ENCODE measurements around the gene CCDC88C.
"Not testable (repeated sequence)": the region's sequence is repeated elsewhere in the genome, so short reads cannot be mapped to it uniquely, and the experiment has no call there.

CCDC88C gene

DNA sequence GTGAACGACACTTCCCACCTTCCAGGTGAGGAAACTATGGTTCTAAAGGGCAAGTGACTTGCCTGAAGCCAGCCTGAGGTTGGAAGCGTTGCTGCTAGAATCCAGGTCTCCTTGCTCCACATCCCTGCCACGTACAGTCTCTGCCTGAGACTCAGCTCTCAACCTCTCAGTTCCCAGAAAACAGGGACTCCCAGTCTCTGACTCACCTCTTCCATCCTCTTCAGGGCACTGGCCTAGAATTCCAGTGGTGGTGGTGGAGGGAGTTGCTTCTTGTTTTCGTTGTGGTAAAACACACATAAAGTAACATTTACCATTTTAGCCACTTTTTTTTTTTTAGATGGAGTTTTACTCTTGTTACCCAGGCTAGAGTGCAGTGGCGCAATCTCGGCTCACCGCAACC, 180.4 kb downstream of the CCDC88C start:
- DNase-seq = no peak

DNA sequence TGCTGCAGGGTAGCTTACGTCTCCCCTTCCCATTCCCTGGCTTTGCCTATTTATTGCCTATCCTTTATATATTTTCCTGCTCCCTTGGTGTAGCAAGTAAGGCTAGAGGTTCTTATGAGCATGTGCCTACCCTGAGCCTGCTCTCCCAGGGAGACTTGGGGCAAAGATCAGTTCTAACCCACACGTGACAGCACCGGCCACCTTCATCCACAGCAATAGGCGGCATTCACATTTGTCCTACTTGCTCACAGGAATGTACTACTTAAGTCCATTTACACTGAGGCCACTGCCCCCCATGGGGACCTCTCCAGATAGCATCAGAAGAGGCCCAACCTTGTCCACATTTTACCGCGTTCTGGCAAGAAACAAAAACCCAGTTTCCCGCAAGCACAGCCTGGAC, 181.8 kb downstream of the CCDC88C start:
- no peak for DNase-seq

DNA sequence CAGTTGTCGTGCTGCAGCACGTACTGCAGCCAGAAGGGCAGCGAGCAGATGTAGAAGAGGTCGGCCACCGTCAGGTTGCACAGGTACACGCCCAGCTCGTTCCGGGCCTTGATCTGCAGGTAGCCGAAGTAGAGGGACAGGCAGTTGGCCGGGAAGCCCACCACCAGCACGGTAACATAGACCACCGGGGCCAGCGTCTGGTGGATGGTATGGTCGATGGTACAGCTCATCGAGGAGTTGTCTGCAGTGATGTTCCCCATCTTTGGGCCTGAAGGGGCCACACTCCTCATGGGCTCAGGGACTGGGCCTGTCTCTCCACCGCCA, 182.9 kb downstream of the CCDC88C start:
- DNase-seq = no peak

DNA sequence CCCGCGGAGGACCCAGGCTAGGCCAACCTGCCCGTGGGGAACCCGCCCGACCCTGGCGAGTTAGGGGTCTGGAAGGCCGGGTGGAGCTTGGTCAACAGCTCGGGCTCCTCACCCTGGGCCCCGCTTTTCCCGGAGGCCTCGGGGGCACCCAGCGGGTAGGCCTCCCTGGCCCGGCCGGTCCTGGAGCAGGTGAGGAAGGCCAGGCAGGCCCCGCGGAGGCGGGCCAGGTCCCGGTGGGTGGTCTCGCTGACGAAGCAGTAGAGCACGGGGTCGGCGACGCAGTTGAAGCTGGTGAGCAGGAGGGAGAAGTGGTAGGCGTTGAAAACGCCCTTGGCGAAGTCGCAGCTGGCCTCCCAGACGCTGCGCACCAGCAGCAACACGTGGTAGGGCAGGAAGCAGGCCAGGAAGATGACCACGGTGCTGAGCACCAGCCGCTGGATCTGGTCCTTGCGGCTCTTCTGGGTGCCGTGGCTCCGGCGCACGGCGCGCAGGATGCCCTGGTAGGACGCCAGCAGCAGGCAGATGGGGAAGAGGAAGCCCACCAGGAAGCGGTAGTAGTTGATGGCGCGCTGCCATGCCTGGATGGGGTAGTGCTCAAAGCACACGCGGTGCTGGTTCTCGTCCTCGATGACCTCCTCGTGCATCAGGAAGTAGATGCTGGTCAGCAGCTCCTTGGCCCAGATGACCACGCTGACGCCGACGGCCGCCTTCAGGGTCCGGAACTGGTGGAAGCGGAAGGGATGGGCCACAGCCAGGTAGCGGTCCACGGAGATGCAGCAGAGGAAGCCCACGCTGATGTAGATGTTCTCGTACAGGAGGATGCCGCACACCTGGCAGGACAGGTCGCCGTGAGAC, 183.5 kb downstream of the CCDC88C start:
- no peak for DNase-seq

DNA sequence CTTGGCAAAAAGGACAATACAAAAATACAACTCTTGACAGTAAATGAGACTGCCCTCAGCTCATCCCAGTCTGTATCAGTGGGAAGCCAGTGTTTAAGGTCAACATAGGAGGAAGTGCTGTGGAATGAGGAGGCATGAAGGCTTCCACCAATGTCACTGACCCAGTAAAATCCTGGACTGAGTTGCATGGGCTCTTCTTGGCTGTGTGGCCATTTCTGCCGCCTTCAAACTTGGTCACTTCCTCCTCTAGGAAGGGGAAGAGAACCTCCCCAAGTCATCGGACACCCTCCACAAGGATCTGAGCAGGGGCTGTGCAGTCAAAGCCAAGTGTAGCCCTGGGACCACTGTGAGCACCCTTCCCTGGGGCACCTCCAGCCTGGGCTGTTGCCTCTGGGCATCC, 185.0 kb downstream of the CCDC88C start:
- no peak for DNase-seq

DNA sequence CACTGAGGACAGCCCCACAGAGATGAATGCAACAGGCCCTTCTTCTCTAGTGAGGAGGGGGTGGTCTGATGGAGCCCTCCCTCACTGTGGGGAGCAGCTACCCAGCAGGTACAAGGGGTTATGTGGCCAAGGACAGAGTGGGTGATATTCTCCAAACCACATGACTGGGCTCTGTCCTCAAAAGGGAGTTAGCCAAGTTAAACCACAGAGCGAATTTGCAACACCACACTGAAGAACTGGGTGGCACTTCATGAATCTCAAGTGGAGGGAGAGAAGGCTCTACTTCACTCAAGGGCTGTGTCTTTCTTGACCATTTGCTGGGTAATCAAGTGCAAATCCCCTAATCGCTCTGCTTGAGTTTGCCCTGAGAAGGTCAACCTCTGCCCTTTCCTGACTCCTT, 185.6 kb downstream of the CCDC88C start:
- peak; percentile 93 for DNase-seq

DNA sequence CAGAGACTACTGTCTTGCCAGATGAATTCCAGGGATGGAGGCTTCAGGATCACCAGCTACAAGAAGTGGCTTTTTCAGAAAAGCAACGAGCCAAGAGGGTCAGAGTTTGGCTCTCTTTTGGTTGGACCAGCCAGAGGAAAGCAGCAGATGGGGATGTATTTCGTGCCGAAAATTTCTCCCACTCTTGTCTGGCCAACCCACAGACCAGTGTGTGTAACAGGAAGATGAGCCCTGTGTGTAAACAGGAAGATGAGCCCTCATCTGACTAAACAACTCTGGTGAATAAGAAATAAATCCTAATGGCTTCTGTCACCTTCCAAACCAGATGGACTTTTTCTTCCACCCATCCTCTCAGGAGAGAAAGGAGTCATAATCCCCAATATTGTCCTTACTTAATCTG, 186.2 kb downstream of the CCDC88C start:
- DNase-seq = peak; percentile 100

DNA sequence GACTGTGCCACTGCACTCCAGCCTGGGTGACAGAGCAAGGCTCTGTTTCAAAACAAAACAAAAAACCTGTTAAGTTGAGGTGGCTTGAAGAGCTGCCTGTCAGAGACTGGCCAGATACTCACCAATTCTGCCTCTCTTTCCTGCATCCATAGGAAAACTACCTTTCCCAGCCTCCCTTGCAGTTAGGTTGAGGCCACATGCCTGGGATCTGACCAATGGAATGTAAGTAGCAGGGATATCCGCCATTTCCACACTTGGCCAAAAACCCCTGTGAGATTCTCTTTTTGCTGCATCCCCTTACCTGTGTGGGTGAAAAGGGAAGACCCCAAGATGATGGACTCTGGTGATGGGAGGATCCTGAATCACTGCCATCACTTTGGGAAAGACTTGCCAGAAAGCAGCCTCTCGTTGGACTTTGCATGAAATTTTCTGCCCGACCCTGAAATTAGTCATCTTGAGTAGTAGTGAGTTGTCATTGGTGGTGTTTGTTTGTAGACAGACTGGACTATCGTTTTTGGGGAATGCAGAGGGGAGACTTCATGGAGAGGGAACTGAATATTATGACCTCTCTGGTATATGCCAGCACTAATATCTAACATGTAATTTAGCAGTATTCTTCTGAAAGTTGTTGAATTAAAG, 187.1 kb downstream of the CCDC88C start:
- no peak for DNase-seq

DNA sequence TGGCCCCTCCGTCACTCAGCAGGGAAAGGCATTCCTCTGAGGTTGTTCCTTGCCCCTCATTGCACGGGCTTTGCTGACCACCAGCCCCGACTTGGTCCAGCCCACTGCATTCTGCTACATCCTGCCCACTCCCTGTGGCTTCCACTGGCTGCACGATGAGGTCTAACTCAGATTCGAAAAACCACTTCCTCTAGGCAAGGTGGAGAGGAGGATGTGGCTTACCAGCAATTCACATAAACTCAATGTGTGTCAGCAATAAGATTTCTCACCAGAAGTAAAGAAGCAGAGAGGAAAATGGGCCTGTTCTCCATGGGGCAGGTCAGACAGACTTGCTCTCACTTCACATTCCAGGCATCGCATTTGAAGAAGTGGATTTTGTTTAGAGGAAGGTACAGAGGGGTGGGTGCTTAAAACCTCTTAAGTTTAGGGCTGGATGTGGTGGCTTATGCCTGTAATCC, 187.8 kb downstream of the CCDC88C start:
- no peak for DNase-seq

DNA sequence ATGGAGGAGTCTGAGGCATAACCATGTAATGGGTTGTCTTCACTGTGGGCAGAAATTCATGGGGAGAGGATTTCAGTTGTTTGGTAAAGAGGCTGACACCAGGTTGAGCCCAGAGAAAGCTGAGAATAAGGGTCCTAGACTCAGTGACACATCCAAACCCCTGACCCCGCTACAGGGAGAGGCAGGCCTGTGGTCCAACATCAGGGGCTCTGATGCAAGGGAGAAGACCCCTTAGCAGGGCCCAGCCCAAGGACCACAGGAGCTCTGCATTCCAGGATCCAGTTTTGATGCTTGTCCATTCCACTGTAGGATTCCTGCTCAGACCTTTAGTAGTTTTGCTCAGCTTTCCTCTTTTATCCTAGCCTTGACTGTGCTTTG, 188.6 kb downstream of the CCDC88C start:
- DNase-seq = no peak

DNA sequence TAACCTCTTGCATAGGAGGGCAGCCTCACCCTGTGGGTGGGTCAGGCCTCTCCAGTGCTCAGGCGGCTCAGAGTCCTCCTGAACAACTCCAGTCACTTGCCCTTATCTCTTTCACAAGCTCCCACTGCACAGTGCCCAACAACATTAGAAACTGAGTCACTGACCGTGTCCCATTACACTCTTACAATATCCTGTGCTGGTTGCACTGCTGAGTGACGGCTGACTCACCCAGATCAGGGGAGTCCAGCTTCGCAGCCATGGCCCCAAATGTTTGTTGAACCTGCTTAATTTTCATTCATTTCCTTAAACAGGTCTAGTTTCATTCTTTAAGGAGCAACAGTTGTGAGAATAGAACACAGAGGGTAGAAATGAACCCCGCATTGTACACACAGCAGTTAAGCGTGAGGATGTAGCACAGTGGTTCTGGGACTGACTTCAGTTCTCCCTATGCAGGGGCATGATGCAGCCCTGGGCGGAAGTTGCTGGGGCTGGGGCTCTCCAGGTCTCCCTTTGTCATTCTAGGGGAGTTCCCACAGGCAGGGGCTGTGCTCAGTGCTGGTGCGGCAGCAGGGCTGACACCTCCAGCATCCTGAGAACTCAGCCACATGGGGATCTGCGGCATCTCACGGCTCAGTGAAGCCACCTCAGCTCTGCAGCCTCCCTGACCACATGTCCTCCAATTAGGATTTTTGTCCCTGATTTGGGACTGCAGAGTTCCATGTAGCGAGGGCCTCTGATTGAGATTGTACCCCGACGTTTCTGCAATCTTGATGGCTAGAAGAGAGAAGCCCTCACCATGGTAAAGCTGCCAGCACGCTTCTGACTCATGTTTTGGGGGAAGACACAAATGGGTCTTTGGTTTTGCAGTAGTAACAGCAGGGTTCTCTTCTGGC, 189.3 kb downstream of the CCDC88C start:
- DNase-seq = no peak

DNA sequence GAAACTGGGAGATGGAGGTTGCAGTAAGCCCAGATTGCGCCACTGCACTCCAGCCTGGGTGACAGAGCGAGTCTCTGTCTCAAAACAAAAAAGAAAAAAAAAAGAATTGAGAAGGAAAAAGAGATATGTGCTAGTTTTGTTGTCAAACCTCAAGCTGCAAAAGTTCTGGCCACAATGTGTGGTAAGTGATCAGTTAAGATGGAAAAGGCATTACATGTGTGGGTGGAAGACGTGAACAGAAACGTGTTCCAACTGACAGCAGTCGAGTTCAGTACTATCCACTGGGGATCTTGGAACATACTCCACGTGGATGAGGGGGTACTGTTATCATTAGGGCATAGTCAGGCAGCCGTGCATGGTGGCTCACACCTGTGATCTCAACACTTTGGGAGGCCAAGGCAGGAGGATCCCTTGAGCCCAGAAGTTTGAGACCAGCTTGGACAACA, 190.4 kb downstream of the CCDC88C start:
- DNase-seq = no peak

DNA sequence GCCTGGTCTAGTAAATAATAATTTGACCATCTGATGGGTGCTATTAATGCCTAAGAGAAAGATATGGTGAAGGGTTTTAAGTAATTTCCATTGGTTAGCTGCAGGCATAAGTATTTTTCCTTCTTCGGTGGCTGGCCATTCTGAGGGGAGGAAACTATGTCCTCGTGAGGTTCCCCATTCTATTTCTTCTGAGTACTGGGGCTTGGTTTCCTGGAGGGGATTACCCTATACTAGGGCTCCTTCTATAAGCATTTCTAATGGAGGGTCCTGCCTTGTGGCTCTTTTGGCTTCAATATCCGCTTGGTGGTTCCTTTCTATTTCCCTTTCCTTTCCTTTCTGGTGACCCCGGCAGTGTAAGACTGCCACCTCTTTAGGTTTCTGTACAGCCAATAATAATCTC, 191.3 kb downstream of the CCDC88C start:
- DNase-seq = not testable (repeated sequence)

DNA sequence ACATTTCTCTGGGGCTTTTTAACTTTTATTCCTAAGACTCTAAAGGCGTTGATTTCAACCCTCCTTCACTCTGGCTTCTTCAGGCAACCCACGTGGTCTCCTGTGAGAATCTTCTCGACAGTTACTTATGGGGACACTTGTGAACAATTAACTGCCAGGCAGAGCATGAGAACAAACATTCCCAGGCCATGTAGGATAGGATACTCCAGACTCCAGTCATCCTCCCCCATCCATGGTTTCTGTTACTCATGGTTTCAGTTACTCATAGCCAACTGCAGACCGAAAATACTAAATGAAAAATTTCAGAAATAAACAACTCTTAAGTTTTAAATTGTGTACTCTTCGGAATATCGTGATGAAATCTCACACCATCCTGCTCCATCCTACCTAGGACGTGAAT, 192.6 kb downstream of the CCDC88C start:
- DNase-seq = no peak

DNA sequence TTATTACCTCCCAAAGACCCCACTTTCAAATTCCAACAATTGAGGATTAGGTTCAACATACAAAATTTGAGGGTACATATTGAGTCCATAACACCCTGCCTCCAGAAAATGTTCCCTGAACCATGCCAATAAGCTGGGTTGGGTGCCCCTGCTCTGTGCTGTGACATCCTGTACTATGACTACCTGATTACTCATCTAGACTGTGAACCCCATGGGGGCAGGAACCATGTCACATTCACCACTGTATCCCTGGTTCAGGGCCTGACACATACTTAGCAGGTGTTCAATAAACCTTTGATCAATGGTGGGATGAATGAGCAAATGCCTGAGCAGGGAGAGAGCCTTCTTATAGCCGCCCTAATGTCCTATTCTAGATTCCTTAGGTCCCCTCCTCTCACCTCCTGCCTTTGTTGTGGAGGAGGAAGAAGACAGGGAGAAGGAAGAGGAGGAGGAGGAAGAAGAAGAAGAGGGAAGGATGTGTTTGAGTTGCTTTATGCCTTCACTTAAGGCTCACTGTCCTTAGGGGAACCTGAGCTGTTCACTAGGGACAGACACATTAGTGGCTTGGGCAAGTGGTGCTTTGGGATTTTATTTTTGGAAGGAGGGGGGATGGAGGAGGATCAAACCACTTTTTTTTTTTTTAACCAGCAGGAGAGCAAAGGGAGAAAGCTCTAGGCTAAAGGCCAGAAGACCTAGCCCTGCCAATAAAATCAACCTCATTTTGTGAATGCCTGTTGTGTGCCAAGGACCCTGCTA, 194.4 kb downstream of the CCDC88C start:
- DNase-seq = no peak
